Measurements from ENCODE around the gene AP4S1. TPM values are rescaled to one million over a fixed set of nuclear protein-coding genes. Genes with fewer than 3 reads are reported as not detected.
"Not testable (repeated sequence)": the region's sequence is repeated elsewhere in the genome, so short reads cannot be mapped to it uniquely, and the experiment has no call there.

AP4S1 gene
- total RNA-seq, 1 experiment from 2014 or later, result 8.3 TPM

GRCh38 chr14:31038521-31039166 lies 13.2 kb downstream of the AP4S1 start:
- H3K27me3 Mint-ChIP-seq (ENCODE audit: unreplicated experiment), result no peaks in the 10 kb centered on the region
- no peak for DNase-seq
- intact Hi-C loops (cut with micrococcal nuclease; ENCODE audit: unreplicated experiment), result no loop called here
- peaks cover 5% of the 10 kb centered on the region for H3K36me3 Mint-ChIP-seq (ENCODE audit: insufficient read depth, unreplicated experiment)
- H3K27ac Mint-ChIP-seq (ENCODE audit: unreplicated experiment), result no peak overlapping the region
- peaks cover 28% of the 10 kb centered on the region for H3K4me1 Mint-ChIP-seq (ENCODE audit: low read depth, unreplicated experiment)
- TF ChIP-seq, protein P1, sequence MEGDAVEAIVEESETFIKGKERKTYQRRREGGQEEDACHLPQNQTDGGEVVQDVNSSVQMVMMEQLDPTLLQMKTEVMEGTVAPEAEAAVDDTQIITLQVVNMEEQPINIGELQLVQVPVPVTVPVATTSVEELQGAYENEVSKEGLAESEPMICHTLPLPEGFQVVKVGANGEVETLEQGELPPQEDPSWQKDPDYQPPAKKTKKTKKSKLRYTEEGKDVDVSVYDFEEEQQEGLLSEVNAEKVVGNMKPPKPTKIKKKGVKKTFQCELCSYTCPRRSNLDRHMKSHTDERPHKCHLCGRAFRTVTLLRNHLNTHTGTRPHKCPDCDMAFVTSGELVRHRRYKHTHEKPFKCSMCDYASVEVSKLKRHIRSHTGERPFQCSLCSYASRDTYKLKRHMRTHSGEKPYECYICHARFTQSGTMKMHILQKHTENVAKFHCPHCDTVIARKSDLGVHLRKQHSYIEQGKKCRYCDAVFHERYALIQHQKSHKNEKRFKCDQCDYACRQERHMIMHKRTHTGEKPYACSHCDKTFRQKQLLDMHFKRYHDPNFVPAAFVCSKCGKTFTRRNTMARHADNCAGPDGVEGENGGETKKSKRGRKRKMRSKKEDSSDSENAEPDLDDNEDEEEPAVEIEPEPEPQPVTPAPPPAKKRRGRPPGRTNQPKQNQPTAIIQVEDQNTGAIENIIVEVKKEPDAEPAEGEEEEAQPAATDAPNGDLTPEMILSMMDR (IDR thresholded peaks at IDR 0.05; ENCODE audit: unreplicated experiment), result no peak
- BruUV-seq (replicated peaks), result no TSS peak
- H3K4me3 Mint-ChIP-seq (ENCODE audit: low read depth, unreplicated experiment), result no peak overlapping the region
- CTCF ChIA-PET, result interaction anchor here (0.6 to 1.5 kb wide), 2 partner anchors 14 to 21 kb away, joined by 5 to 6 read pairs; no protein-coding TSS in a partner anchor
- H3K9me3 Mint-ChIP-seq (ENCODE audit: low read depth, unreplicated experiment), result no peaks in the 10 kb centered on the region

DNA sequence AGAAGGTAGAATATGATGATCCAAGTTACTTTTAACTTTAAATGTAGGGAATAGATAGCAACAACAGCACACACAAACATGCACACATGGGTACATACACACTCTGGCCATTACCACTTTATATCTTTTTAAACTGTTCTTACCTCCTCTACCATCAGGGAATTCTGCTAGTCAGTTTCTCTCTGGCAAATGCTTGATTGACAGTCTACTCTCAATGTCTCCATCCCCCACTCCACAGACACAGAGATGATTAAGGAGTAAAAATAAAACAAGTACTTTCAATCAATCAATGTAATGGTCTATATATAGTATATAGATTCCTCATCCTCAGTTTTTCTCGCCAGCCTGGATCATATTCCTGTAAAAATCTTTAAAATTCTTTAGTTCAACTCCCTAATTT lies 16.9 kb downstream of the AP4S1 start:
- TF ChIP-seq, protein P1 (IDR thresholded peaks at IDR 0.05; ENCODE audit: unreplicated experiment), result no peak
- CTCF ChIA-PET, result no interaction called here
- Mint-ChIP-seq H3K4me1 (ENCODE audit: low read depth, unreplicated experiment) (peaks cover 23% of the 10 kb centered on the region), H3K9me3 (ENCODE audit: low read depth, unreplicated experiment) (no peaks in the 10 kb centered on the region), H3K4me3 (ENCODE audit: low read depth, unreplicated experiment) (no peak overlapping the region), H3K36me3 (ENCODE audit: insufficient read depth, unreplicated experiment) (no peaks in the 10 kb centered on the region), H3K27me3 (ENCODE audit: unreplicated experiment) (no peaks in the 10 kb centered on the region), H3K27ac (ENCODE audit: unreplicated experiment) (no peak overlapping the region)
- DNase-seq, result no peak
- intact Hi-C loops (cut with micrococcal nuclease; ENCODE audit: unreplicated experiment), result no loop called here
- no TSS peak for BruUV-seq (replicated peaks)

GRCh38 chr14:31042893-31043292 lies 17.4 kb downstream of the AP4S1 start:
- Mint-ChIP-seq H3K27ac (ENCODE audit: unreplicated experiment) (peak overlapping the region; percentile 9), H3K4me1 (ENCODE audit: low read depth, unreplicated experiment) (peaks cover 23% of the 10 kb centered on the region)
- H3K4me3 Mint-ChIP-seq (ENCODE audit: low read depth, unreplicated experiment); H3K9me3 Mint-ChIP-seq (ENCODE audit: low read depth, unreplicated experiment); H3K36me3 Mint-ChIP-seq (ENCODE audit: insufficient read depth, unreplicated experiment); H3K27me3 Mint-ChIP-seq (ENCODE audit: unreplicated experiment); DNase-seq; BruUV-seq (replicated peaks); intact Hi-C loops (cut with micrococcal nuclease; ENCODE audit: unreplicated experiment): not testable (repeated sequence)
- CTCF ChIA-PET, result interaction anchor here (0.7 kb wide), 1 partner anchor 772 kb away, joined by 3 read pairs; no protein-coding TSS in a partner anchor

- H3K27ac Mint-ChIP-seq (ENCODE audit: unreplicated experiment), result peak overlapping the region; percentile 9
- no peaks in the 10 kb centered on the region for H3K27me3 Mint-ChIP-seq (ENCODE audit: unreplicated experiment)
- DNase-seq, result no peak
- H3K4me1 Mint-ChIP-seq (ENCODE audit: low read depth, unreplicated experiment), result peaks cover 20% of the 10 kb centered on the region
- no peaks in the 10 kb centered on the region for H3K36me3 Mint-ChIP-seq (ENCODE audit: insufficient read depth, unreplicated experiment)
- CTCF ChIA-PET, result interaction anchor here (0.7 kb wide), 1 partner anchor 773 kb away, joined by 3 read pairs; no protein-coding TSS in a partner anchor
- no peak overlapping the region for H3K4me3 Mint-ChIP-seq (ENCODE audit: low read depth, unreplicated experiment)
- H3K9me3 Mint-ChIP-seq (ENCODE audit: low read depth, unreplicated experiment), result no peaks in the 10 kb centered on the region
- TF ChIP-seq, protein P1 (IDR thresholded peaks at IDR 0.05; ENCODE audit: unreplicated experiment), result no peak
- no TSS peak for BruUV-seq (replicated peaks)
- intact Hi-C loops (cut with micrococcal nuclease; ENCODE audit: unreplicated experiment), result no loop called here
These were observed 17.9 kb downstream of the AP4S1 start for GRCh38 chr14:31043379-31043778.

GRCh38 chr14:31045501-31046080 lies 20.1 kb downstream of the AP4S1 start:
- peaks cover 15% of the 10 kb centered on the region for H3K4me1 Mint-ChIP-seq (ENCODE audit: low read depth, unreplicated experiment)

More at GRCh38 chr14:31045501-31046080, 20.1 kb downstream of the AP4S1 start:
- BruUV-seq (replicated peaks), result no TSS peak
- no peaks in the 10 kb centered on the region for H3K36me3 Mint-ChIP-seq (ENCODE audit: insufficient read depth, unreplicated experiment)
- no peak overlapping the region for H3K4me3 Mint-ChIP-seq (ENCODE audit: low read depth, unreplicated experiment)
- CTCF ChIA-PET, result interaction anchor here (0.6 kb wide), 1 partner anchor 15 kb away, joined by 3 read pairs; no protein-coding TSS in a partner anchor
- TF ChIP-seq, protein P1 (IDR thresholded peaks at IDR 0.05; ENCODE audit: unreplicated experiment), result no peak
- no peak overlapping the region for H3K27ac Mint-ChIP-seq (ENCODE audit: unreplicated experiment)
- intact Hi-C loops (cut with micrococcal nuclease; ENCODE audit: unreplicated experiment), result no loop called here
- H3K9me3 Mint-ChIP-seq (ENCODE audit: low read depth, unreplicated experiment), result no peaks in the 10 kb centered on the region
- no peak for DNase-seq
- no peaks in the 10 kb centered on the region for H3K27me3 Mint-ChIP-seq (ENCODE audit: unreplicated experiment)
